ENCODE results near the gene S100B. TPM values are rescaled to one million over a fixed set of nuclear protein-coding genes. Genes with fewer than 3 reads are reported as not detected.
"Not testable (repeated sequence)": the region's sequence is repeated elsewhere in the genome, so short reads cannot be mapped to it uniquely, and the experiment has no call there.

Gene S100B
- total RNA-seq, 1 donor from 2014 or later = not detected

GRCh38 chr21:46594276-46594675 is 10.6 kb downstream of the S100B start:
- Mint-ChIP-seq H3K4me3 (ENCODE audit: unreplicated experiment) (no peak overlapping the region), H3K27me3 (ENCODE audit: low read depth) (no peaks in the 10 kb centered on the region), H3K36me3 (ENCODE audit: low read depth) (peaks cover 13% of the 10 kb centered on the region), H3K9me3 (ENCODE audit: low read depth) (peaks cover 35% of the 10 kb centered on the region), H3K27ac (ENCODE audit: unreplicated experiment) (no peak overlapping the region), H3K4me1 (ENCODE audit: low read depth) (peaks cover 6% of the 10 kb centered on the region)
- TF ChIP-seq CTCF (IDR thresholded peaks at IDR 0.05) = no peak
- DNase-seq (ENCODE audit: low spot score) = no peak

- H3K9me3 Mint-ChIP-seq (ENCODE audit: low read depth) = peaks cover 74% of the 10 kb centered on the region
- no peak overlapping the region for H3K4me3 Mint-ChIP-seq (ENCODE audit: unreplicated experiment)
- DNase-seq (ENCODE audit: low spot score) = no peak
- H3K4me1 Mint-ChIP-seq (ENCODE audit: low read depth) = no peaks in the 10 kb centered on the region
- peaks cover 63% of the 10 kb centered on the region for H3K36me3 Mint-ChIP-seq (ENCODE audit: low read depth)
- no peak for TF ChIP-seq CTCF (IDR thresholded peaks at IDR 0.05)
- H3K27me3 Mint-ChIP-seq (ENCODE audit: low read depth) = no peaks in the 10 kb centered on the region
- H3K27ac Mint-ChIP-seq (ENCODE audit: unreplicated experiment) = no peak overlapping the region
These were observed 19.5 kb downstream of the S100B start for GRCh38 chr21:46585191-46585953.

DNA sequence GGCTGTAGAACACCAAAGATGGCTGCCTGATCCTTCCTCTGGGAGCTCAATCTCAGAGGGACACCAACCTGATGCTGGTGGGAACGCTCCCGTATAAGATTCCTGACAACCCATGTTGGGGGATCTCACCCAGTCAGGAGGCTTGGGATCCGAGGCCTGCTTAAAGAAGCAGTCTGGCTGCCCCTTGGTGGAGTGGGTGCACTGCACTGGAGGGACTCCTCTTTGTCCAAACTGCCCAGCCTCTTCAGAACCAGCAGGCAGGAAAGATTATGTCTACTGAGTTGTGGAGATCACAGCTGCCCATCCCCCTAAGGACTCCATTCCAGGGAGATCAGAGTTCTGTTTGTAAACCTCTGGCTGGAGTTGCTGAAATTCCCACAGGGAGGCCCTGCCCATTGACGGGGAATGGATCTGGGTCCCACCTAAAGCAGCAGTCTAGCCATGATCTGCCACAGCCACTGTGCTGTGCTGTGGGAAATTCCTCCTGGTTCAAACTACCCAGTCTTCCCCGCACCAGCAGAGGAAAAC is 23.0 kb downstream of the S100B start:
- Mint-ChIP-seq H3K9me3 (ENCODE audit: low read depth) (peaks cover 74% of the 10 kb centered on the region), H3K27ac (ENCODE audit: unreplicated experiment) (no peak overlapping the region), H3K4me3 (ENCODE audit: unreplicated experiment) (no peak overlapping the region), H3K36me3 (ENCODE audit: low read depth) (peaks cover 77% of the 10 kb centered on the region), H3K27me3 (ENCODE audit: low read depth) (no peaks in the 10 kb centered on the region), H3K4me1 (ENCODE audit: low read depth) (no peaks in the 10 kb centered on the region)
- no peak for TF ChIP-seq CTCF (IDR thresholded peaks at IDR 0.05)
- DNase-seq (ENCODE audit: low spot score) = no peak

DNA sequence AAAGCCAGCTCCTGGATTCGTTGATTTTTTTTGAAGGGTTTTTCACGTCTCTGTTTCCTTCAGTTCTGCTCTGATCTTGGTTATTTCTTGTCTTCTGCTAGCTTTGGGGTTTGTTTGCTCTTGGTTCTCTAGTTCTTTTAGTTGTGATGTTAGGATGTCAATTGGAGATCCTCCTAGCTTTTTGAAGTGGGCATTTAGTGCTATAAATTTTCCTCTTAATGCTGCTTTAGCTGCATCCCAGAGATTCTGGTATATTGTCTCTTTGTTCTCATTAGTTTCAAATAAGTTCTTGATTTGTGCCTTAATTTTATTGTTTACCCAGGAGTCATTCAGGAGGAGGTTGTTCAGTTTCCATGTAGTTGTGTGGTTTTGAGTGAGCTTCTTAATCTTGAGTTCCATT is 25.5 kb downstream of the S100B start:
- not testable (repeated sequence) for H3K4me1 Mint-ChIP-seq (ENCODE audit: low read depth); H3K27me3 Mint-ChIP-seq (ENCODE audit: low read depth); DNase-seq (ENCODE audit: low spot score); H3K4me3 Mint-ChIP-seq (ENCODE audit: unreplicated experiment); H3K27ac Mint-ChIP-seq (ENCODE audit: unreplicated experiment)
- peaks cover 71% of the 10 kb centered on the region for H3K9me3 Mint-ChIP-seq (ENCODE audit: low read depth)
- H3K36me3 Mint-ChIP-seq (ENCODE audit: low read depth) = peaks cover 74% of the 10 kb centered on the region

DNA sequence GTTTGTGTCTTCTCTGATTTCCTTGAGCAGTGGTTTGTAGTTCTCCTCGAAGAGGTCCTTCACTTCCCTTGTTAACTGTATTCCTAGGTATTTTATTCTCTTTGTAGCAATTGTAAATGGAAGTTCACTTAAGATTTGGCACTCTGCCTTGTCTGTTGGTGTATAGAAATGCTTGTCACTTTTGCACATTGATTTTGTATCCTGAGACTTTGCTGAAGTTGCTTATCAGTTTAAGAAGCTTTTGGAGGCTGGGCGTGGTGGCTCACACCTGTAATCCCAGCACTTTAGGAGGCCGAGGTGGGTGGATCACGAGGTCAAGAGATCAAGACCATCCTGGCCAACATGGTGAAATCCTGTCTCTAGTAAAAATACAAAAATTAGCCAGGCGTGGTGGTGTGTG is 27.1 kb downstream of the S100B start:
- Mint-ChIP-seq H3K9me3 (ENCODE audit: low read depth) (peaks cover 65% of the 10 kb centered on the region), H3K36me3 (ENCODE audit: low read depth) (peaks cover 70% of the 10 kb centered on the region)
- not testable (repeated sequence) for H3K4me1 Mint-ChIP-seq (ENCODE audit: low read depth); H3K27ac Mint-ChIP-seq (ENCODE audit: unreplicated experiment); H3K27me3 Mint-ChIP-seq (ENCODE audit: low read depth); H3K4me3 Mint-ChIP-seq (ENCODE audit: unreplicated experiment); DNase-seq (ENCODE audit: low spot score)

DNA sequence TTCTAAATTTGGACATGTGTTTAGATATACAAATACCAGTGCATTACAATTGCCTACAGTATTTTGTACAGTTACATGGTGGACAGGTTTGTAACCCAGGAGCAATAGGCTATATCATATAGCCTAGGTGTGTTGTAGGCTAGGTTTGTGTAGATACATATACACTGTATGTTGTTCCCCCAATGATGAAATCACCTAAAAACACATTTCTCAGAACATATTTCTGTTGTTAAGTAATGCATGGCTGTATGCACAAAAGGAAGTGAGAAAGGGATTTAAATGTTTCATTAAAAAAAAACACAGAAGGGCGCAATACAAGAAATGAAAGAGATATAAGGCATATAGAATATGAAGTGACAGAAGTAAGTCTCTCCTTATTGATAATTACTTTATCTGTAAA is 32.0 kb downstream of the S100B start:
- no peak overlapping the region for H3K27ac Mint-ChIP-seq (ENCODE audit: unreplicated experiment)
- H3K9me3 Mint-ChIP-seq (ENCODE audit: low read depth) = peaks cover 33% of the 10 kb centered on the region
- H3K4me3 Mint-ChIP-seq (ENCODE audit: unreplicated experiment) = no peak overlapping the region
- no peaks in the 10 kb centered on the region for H3K27me3 Mint-ChIP-seq (ENCODE audit: low read depth)
- TF ChIP-seq CTCF (IDR thresholded peaks at IDR 0.05) = no peak
- DNase-seq (ENCODE audit: low spot score) = no peak
- H3K4me1 Mint-ChIP-seq (ENCODE audit: low read depth) = peaks cover 3% of the 10 kb centered on the region
- peaks cover 45% of the 10 kb centered on the region for H3K36me3 Mint-ChIP-seq (ENCODE audit: low read depth)
